ENCODE results near the gene MRPL58. TPM values are rescaled to one million over a fixed set of nuclear protein-coding genes. Genes with fewer than 3 reads are reported as not detected.

The MRPL58 gene
- total RNA-seq, 1 experiment from 2014 or later, result 55.2 TPM

DNA sequence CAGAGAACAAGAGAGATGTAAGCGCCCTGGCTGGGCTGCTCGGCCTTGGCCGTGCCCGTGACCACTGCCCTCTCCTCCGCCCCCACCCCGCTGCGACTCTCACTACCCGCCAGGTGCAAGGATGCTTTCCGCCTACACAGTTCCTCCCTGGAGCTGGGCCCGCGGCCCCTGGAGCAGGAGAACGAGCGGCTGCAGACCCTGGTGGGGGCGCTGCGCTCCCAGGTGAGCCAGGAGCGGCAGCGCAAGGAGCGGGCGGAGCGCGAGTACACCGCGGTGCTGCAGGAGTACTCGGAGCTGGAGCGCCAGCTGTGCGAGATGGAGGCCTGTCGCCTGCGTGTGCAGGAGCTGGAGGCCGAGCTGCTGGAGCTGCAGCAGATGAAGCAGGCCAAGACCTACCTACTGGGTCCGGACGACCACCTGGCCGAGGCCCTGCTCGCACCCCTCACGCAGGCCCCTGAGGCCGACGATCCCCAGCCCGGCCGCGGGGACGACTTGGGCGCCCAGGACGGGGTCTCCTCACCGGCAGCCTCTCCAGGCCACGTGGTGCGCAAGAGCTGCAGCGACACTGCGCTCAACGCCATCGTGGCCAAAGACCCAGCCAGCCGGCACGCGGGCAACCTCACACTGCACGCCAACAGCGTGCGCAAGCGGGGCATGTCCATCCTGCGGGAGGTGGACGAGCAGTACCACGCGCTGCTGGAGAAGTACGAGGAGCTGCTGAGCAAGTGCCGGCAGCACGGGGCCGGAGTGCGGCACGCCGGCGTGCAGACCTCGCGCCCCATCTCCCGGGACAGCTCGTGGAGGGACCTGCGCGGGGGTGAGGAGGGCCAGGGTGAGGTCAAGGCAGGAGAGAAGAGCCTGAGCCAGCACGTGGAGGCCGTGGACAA lies 9.2 kb upstream of the MRPL58 start:
- in situ Hi-C loops (cut with HindIII; ENCODE audit: low pct_unique_long_range_greater_than_20kb, low sequenced_read_pairs), result no loop called here
- no peak overlapping the region for H3K4me3 ChIP-seq (ENCODE audit: low read depth in 2 of 2, low read length in 2 of 2)
- no peak for ATAC-seq
- DNase-seq (ENCODE audit: low read depth, low spot score), result no peak
- H3K27me3 ChIP-seq (ENCODE audit: control insufficient read depth, insufficient read depth, low read length), result no peaks in the 10 kb centered on the region
- no peak overlapping the region for H3K27ac ChIP-seq (ENCODE audit: low read length)
- H3K9me3 ChIP-seq (ENCODE audit: control insufficient read depth, insufficient read depth, low read depth, low read length), result no peaks in the 10 kb centered on the region
- BruUV-seq (replicated peaks), result no TSS peak
- ChIA-PET POLR2A (no interaction called here), CTCF (no interaction called here)
- H3K36me3 ChIP-seq (ENCODE audit: control insufficient read depth, insufficient read depth, low read length), result no peaks in the 10 kb centered on the region
- H3K4me1 ChIP-seq (ENCODE audit: control insufficient read depth, insufficient read depth, low read length), result no peaks in the 10 kb centered on the region
- intact Hi-C loops (cut with micrococcal nuclease; ENCODE audit: unreplicated experiment), result no loop called here
- no peak for TF ChIP-seq POLR2AphosphoS5 (IDR thresholded peaks at IDR 0.05; ENCODE audit: low read depth, low read length)
- no peak for TF ChIP-seq SIN3A (IDR thresholded peaks at IDR 0.05; ENCODE audit: borderline replicate concordance, insufficient read depth, low read depth, low read length)
- TF ChIP-seq TCF7L2 (IDR thresholded peaks at IDR 0.05; ENCODE audit: low read depth, low read length), result no peak
- TF ChIP-seq, protein P1, sequence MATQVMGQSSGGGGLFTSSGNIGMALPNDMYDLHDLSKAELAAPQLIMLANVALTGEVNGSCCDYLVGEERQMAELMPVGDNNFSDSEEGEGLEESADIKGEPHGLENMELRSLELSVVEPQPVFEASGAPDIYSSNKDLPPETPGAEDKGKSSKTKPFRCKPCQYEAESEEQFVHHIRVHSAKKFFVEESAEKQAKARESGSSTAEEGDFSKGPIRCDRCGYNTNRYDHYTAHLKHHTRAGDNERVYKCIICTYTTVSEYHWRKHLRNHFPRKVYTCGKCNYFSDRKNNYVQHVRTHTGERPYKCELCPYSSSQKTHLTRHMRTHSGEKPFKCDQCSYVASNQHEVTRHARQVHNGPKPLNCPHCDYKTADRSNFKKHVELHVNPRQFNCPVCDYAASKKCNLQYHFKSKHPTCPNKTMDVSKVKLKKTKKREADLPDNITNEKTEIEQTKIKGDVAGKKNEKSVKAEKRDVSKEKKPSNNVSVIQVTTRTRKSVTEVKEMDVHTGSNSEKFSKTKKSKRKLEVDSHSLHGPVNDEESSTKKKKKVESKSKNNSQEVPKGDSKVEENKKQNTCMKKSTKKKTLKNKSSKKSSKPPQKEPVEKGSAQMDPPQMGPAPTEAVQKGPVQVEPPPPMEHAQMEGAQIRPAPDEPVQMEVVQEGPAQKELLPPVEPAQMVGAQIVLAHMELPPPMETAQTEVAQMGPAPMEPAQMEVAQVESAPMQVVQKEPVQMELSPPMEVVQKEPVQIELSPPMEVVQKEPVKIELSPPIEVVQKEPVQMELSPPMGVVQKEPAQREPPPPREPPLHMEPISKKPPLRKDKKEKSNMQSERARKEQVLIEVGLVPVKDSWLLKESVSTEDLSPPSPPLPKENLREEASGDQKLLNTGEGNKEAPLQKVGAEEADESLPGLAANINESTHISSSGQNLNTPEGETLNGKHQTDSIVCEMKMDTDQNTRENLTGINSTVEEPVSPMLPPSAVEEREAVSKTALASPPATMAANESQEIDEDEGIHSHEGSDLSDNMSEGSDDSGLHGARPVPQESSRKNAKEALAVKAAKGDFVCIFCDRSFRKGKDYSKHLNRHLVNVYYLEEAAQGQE (IDR thresholded peaks at IDR 0.05; ENCODE audit: insufficient read depth in 1 of 2, low read depth in 2 of 2, low read length in 1 of 2), result no peak
- TF ChIP-seq, protein P2, sequence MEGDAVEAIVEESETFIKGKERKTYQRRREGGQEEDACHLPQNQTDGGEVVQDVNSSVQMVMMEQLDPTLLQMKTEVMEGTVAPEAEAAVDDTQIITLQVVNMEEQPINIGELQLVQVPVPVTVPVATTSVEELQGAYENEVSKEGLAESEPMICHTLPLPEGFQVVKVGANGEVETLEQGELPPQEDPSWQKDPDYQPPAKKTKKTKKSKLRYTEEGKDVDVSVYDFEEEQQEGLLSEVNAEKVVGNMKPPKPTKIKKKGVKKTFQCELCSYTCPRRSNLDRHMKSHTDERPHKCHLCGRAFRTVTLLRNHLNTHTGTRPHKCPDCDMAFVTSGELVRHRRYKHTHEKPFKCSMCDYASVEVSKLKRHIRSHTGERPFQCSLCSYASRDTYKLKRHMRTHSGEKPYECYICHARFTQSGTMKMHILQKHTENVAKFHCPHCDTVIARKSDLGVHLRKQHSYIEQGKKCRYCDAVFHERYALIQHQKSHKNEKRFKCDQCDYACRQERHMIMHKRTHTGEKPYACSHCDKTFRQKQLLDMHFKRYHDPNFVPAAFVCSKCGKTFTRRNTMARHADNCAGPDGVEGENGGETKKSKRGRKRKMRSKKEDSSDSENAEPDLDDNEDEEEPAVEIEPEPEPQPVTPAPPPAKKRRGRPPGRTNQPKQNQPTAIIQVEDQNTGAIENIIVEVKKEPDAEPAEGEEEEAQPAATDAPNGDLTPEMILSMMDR (IDR thresholded peaks at IDR 0.05), result no peak

DNA sequence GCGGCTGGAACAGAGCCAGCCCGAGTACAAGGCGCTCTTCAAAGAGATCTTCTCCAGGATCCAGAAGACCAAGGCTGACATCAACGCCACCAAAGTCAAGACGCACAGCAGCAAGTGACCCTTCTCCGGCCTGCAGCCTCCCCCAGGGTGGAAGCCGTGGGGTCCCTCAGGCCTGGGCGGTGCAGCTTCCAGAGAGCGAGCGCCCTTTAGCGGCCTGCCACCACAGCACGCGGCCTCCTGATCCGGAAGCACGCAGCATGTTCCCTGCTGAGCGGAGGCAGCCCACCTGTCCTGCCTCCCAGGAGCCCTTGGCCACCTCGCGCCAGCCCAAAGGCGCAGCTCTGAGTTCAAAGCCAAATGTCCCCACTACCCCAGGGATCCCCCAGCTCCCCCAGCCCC lies 8.5 kb upstream of the MRPL58 start:
- POLR2A ChIA-PET, result no interaction called here
- no peaks in the 10 kb centered on the region for H3K9me3 ChIP-seq (ENCODE audit: control insufficient read depth, insufficient read depth, low read depth, low read length)
- no peaks in the 10 kb centered on the region for H3K36me3 ChIP-seq (ENCODE audit: control insufficient read depth, insufficient read depth, low read length)
- no peak overlapping the region for H3K4me3 ChIP-seq (ENCODE audit: low read depth in 2 of 2, low read length in 2 of 2)
- TF ChIP-seq SIN3A (IDR thresholded peaks at IDR 0.05; ENCODE audit: borderline replicate concordance, insufficient read depth, low read depth, low read length), result no peak
- no peak for TF ChIP-seq POLR2AphosphoS5 (IDR thresholded peaks at IDR 0.05; ENCODE audit: low read depth, low read length)
- TF ChIP-seq, protein P1 (IDR thresholded peaks at IDR 0.05; ENCODE audit: insufficient read depth in 1 of 2, low read depth in 2 of 2, low read length in 1 of 2), result no peak
- TF ChIP-seq, protein P2 (IDR thresholded peaks at IDR 0.05), result no peak
- TF ChIP-seq TCF7L2 (IDR thresholded peaks at IDR 0.05; ENCODE audit: low read depth, low read length), result no peak
- CTCF ChIA-PET, result no interaction called here
- ATAC-seq, result no peak
- BruUV-seq (replicated peaks), result no TSS peak
- no peaks in the 10 kb centered on the region for H3K27me3 ChIP-seq (ENCODE audit: control insufficient read depth, insufficient read depth, low read length)
- in situ Hi-C loops (cut with HindIII; ENCODE audit: low pct_unique_long_range_greater_than_20kb, low sequenced_read_pairs) (no loop called here), intact Hi-C loops (cut with micrococcal nuclease; ENCODE audit: unreplicated experiment) (no loop called here)
- no peak for DNase-seq (ENCODE audit: low read depth, low spot score)
- H3K4me1 ChIP-seq (ENCODE audit: control insufficient read depth, insufficient read depth, low read length), result no peaks in the 10 kb centered on the region
- H3K27ac ChIP-seq (ENCODE audit: low read length), result no peak overlapping the region
